CD4-positive, alpha-beta T cell (primary cell): ENCODE measurements around the gene HEATR9. TPM values are rescaled to one million over a fixed set of nuclear protein-coding genes. Genes with fewer than 3 reads are reported as not detected.

Source experiments
- ATAC-seq: fragments of 200-7000 bp; cut with Tn5 transposase; one replicate; pipeline ENCODE4 v1.10.0; 2022; ENCODE audit warnings: mild to moderate bottlenecking; ENCODE audit not compliant: poor library complexity
- CTCF ChIA-PET: fragments of 350-600 bp; sonication (Branson Sonifier 250); formaldehyde crosslinking; loops from one replicate; lab custom pipeline; 2021; ENCODE audit warnings: antibody characterized with exemption, inconsistent platforms; lab: Charles Lee
- POLR2A ChIA-PET: fragments of 350-600 bp; sonication (Branson Sonifier 250); formaldehyde crosslinking; loops from one replicate; lab custom pipeline; 2021; ENCODE audit warnings: antibody characterized with exemption, inconsistent platforms; lab: Charles Lee
- DNase-seq, 14 experiments: peaks; one replicate each; pipeline ENCODE4 v3.0.0-alpha.2; 2013 to 2020; ENCODE audit warnings: mixed read lengths in 2 of 14
- H3K27ac ChIP-seq, 2 donors: one replicate each; pipeline versions ENCODE4 v1.5.1 to v1.7.0; 2013; ENCODE audit warnings: low read length in 2 of 2, low read depth in 1 of 2, mild to moderate bottlenecking in 1 of 2
- H3K27me3 ChIP-seq, 2 experiments: 1 replicate in 1 of 2; 2 replicates in 1 of 2; pipeline versions ENCODE4 v1.6.1 to v1.7.0; 2013; ENCODE audit warnings: low read length in 2 of 2, control low read depth in 1 of 2, mild to moderate bottlenecking in 1 of 2, moderate library complexity in 1 of 2; ENCODE audit not compliant: insufficient read depth in 2 of 2, control insufficient read depth in 1 of 2
- H3K36me3 ChIP-seq: one replicate; pipeline ENCODE4 v1.6.1; 2013; ENCODE audit warnings: low read length, control low read depth; ENCODE audit not compliant: insufficient read depth
- H3K4me1 ChIP-seq: one replicate; pipeline ENCODE4 v1.6.1; 2013; ENCODE audit warnings: low read length, control low read depth; ENCODE audit not compliant: insufficient read depth
- H3K4me3 ChIP-seq: one replicate; pipeline ENCODE4 v1.5.1; 2013; ENCODE audit warnings: mild to moderate bottlenecking, low read length, moderate library complexity
- H3K9me3 ChIP-seq, 2 experiments: 1 replicate in 1 of 2; 2 replicates in 1 of 2; pipeline versions ENCODE4 v1.6.1 to v1.7.0; 2013; ENCODE audit warnings: low read length in 2 of 2, mild to moderate bottlenecking in 2 of 2, control low read depth in 1 of 2, moderate library complexity in 1 of 2; ENCODE audit not compliant: control insufficient read depth in 1 of 2, insufficient read depth in 1 of 2
- H3K27ac Mint-ChIP-seq: one replicate; pipeline ENCODE4 v1.8.0; 2020; ENCODE audit warnings: mixed read lengths
- H3K27me3 Mint-ChIP-seq: one replicate; pipeline ENCODE4 v1.8.0; 2021; ENCODE audit warnings: mixed read lengths
- H3K36me3 Mint-ChIP-seq: one replicate; pipeline ENCODE4 v1.8.0; 2021; ENCODE audit warnings: low read depth, mixed read lengths
- H3K4me1 Mint-ChIP-seq: one replicate; pipeline ENCODE4 v1.8.0; 2021; ENCODE audit warnings: low read depth, mixed read lengths
- H3K4me3 Mint-ChIP-seq: one replicate; pipeline ENCODE4 v1.8.0; 2020; ENCODE audit warnings: mild to moderate bottlenecking, mixed read lengths
- H3K9me3 Mint-ChIP-seq: one replicate; pipeline ENCODE4 v1.8.0; 2020; ENCODE audit warnings: mixed read lengths
- intact Hi-C, 2 experiments: fragments of 100-400 bp; cut with DNase I in 1 of 2; cut with micrococcal nuclease in 1 of 2; formaldehyde crosslinking; loops; one replicate each; pipeline versions ENCODE4 v1.15.1 to v1.9.0; 2023 to 2025; cut with DNase I, micrococcal nuclease
- total RNA-seq, 174 experiments: library from RNA in 2 of 174; stranded (reverse) in 2 of 174; gene quantifications; one replicate each; pipeline ENCODE4 v1.2.3 and lab custom pipeline; 2021 to 2026
- TF ChIP-seq, protein P1 (sequence below): fragments of 200-600 bp; IDR thresholded peaks from one replicate; pipeline ENCODE4 v1.8.0; 2022; ENCODE audit warnings: antibody characterized with exemption, mild to moderate bottlenecking

The HEATR9 gene
- total RNA-seq, 2 experiments from 2014 or later, result 0.47 to 0.61 TPM

DNA sequence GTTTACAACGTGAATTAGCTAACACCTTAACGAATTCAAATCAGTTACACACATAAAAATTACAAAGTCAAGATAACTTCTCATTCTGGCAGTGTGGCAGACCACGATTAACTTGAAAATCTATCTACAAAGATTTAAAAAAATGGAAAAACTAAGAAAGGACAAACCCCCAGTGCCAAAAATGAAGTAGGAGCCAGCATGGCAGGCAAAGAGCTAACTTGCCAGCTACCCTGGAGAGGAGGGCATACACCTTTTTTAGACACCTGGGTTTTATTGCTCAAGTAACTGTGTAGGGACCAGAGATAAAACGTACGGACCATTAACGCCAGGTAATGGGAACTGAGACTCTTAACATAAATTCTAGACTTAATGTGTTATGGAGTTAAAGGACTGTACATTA lies 56.9 kb downstream of the HEATR9 start:
- Mint-ChIP-seq H3K9me3 (no peaks in the 10 kb centered on the region), H3K4me1 (peaks cover 77% of the 10 kb centered on the region), H3K36me3 (peaks cover 43% of the 10 kb centered on the region), H3K27me3 (no peaks in the 10 kb centered on the region), H3K4me3 (peak overlapping the region; percentile 72), H3K27ac (peak overlapping the region; percentile 91)
- ChIA-PET POLR2A (interaction anchor here (4.8 kb wide), 1 partner anchor 47 kb away, joined by 142 read pairs; no protein-coding TSS in a partner anchor), CTCF (interaction anchor here (7.6 kb wide), 1 partner anchor 46 kb away, joined by 156 read pairs; no protein-coding TSS in a partner anchor)
- Histone ChIP-seq H3K36me3 (peaks cover 8% of the 10 kb centered on the region), H3K4me3 (no peak overlapping the region), H3K27me3 (no peaks in the 10 kb centered on the region), H3K27ac (no peak overlapping the region), H3K4me1 (peaks cover 47% of the 10 kb centered on the region), H3K9me3 (no peaks in the 10 kb centered on the region)
- ATAC-seq, result no peak
- intact Hi-C loops, result loop anchor here in 1 of 2 experiments (5.0 to 10.0 kb wide), 2 partner anchors 673 to 829 kb away; partner anchors contain the start of genes LIG3 and ZNHIT3
- TF ChIP-seq, protein P1, sequence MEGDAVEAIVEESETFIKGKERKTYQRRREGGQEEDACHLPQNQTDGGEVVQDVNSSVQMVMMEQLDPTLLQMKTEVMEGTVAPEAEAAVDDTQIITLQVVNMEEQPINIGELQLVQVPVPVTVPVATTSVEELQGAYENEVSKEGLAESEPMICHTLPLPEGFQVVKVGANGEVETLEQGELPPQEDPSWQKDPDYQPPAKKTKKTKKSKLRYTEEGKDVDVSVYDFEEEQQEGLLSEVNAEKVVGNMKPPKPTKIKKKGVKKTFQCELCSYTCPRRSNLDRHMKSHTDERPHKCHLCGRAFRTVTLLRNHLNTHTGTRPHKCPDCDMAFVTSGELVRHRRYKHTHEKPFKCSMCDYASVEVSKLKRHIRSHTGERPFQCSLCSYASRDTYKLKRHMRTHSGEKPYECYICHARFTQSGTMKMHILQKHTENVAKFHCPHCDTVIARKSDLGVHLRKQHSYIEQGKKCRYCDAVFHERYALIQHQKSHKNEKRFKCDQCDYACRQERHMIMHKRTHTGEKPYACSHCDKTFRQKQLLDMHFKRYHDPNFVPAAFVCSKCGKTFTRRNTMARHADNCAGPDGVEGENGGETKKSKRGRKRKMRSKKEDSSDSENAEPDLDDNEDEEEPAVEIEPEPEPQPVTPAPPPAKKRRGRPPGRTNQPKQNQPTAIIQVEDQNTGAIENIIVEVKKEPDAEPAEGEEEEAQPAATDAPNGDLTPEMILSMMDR, result no peak
- no peak for DNase-seq

DNA sequence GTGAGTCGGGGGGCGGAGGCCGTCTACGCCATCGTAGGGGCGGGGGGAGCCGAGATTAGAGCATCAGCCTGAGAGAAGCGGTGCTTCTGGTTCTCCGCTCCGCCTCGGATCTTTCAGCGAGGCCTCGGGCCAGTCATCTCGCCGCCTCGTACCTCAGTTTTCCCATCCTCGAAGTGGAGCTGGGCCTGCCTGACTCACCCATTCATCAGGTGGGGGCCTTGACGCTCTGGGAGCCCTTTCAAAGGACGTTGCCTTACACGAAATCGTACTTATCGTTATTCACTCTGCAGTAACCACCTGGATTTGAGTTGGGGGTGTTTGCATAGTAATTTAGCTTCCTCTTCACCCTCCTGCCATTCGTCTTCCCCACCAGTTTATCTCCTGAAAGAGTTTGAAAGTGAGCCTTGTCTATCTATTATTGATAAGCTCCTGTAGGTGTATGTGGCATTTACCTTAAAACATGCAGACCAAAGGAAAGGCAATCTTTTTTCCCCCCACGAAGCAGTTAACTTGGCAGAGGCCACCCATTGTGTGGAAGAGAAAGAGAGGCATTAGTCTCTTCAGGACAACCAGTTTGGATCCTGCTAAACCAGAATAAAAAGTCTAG lies 58.7 kb downstream of the HEATR9 start:
- no peaks in the 10 kb centered on the region for H3K27me3 Mint-ChIP-seq
- ChIA-PET POLR2A (interaction anchor here (1.0 to 4.8 kb wide), 21 partner anchors 9 to 736 kb away, joined by 3 to 142 read pairs (median 7); partner anchors contain the start of genes MMP28, NLE1, PEX12 and RASL10B), CTCF (interaction anchor here (1.1 to 7.6 kb wide), 5 partner anchors 13 to 673 kb away, joined by 3 to 156 read pairs (median 4); partner anchors contain the start of gene MMP28)
- no peaks in the 10 kb centered on the region for H3K9me3 Mint-ChIP-seq
- H3K4me1 Mint-ChIP-seq, result peaks cover 64% of the 10 kb centered on the region
- peak overlapping the region; percentile 91 for H3K4me3 Mint-ChIP-seq
- peak overlapping the region; percentile 81 to 91 for H3K27ac ChIP-seq
- peaks cover 39% of the 10 kb centered on the region for H3K4me1 ChIP-seq
- DNase-seq (peak in 1 of 14 experiments; percentile 13), ATAC-seq (peak; percentile 7)
- intact Hi-C loops, result loop anchor here (1.0 to 10.0 kb wide), 8 partner anchors 46 to 828 kb away; partner anchors contain the start of genes AP2B1 (in 1 of the 2), LIG3 (in 1 of the 2) and ZNHIT3 (in 1 of the 2)
- H3K36me3 ChIP-seq, result no peaks in the 10 kb centered on the region
- TF ChIP-seq, protein P1, result no peak
- no peaks in the 10 kb centered on the region for H3K27me3 ChIP-seq
- no peaks in the 10 kb centered on the region for H3K9me3 ChIP-seq
- H3K4me3 ChIP-seq, result peak overlapping the region; percentile 94
- peak overlapping the region; percentile 91 for H3K27ac Mint-ChIP-seq
- H3K36me3 Mint-ChIP-seq, result peaks cover 25% of the 10 kb centered on the region

DNA sequence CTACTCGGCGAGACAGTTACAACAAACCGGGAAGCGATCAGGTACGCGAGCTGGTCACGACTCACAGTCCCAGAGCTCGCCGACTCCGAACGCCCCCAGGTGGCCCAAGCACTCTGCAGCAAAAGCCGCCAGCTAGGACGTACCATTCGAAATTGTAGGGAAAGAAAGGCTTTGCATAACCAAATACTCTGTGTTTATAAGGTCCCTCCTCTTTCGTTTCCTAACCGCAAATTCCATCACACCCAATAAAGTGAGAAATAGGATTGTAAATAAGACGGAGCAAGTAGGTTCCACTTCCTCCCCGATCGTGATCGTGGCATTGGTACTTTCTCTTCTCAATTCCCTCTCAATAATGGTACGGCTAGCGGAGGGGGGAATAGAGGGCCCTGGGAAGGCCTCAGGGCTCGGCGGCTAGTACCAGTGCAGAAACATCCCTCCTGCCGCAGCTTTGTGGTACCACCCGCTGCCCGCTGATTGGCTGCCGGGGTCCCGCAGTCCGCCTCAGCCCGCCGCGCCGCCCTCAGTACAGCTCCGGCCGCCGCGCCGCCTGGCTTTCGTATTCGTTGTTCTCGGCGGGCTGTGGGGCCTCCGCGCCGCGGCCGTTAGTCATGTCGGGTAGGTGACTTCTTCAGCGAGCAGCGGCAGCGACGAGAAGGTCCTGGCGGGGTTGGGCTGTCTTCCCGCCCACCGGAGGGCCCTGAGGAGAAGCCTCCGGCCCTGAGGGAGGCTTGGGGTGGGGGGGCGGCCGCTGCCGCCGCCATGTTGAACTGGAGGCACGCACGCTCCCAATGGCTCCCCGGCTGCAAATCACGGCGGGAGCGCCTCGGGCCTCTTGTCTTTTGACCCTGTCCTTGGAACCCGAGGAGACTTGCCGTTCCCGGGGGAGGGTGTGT lies 59.5 kb downstream of the HEATR9 start, which contains the start of gene TAF15:
Gene TAF15, plus strand, starts transcription at position 523 of the 893 bp plus-strand sequence. Its CDS starts 86 bp downstream, at position 609.
- Mint-ChIP-seq H3K9me3 (no peaks in the 10 kb centered on the region), H3K27ac (peak within 1 kb of the TSS; percentile 91), H3K4me3 (peak within 1 kb of the TSS; percentile 91), H3K36me3 (peaks cover 23% of the 10 kb centered on the region), H3K4me1 (peaks cover 63% of the 10 kb centered on the region), H3K27me3 (no peaks in the 10 kb centered on the region)
- Histone ChIP-seq H3K4me1 (peaks cover 39% of the 10 kb centered on the region), H3K4me3 (peak within 1 kb of the TSS; percentile 94), H3K27me3 (no peaks in the 10 kb centered on the region), H3K36me3 (no peaks in the 10 kb centered on the region), H3K27ac (peak within 1 kb of the TSS; percentile 81 to 91), H3K9me3 (no peaks in the 10 kb centered on the region)
- TF ChIP-seq, protein P1, result peak; percentile 89
- intact Hi-C loops, result loop anchor here (1.0 to 10.0 kb wide), 6 partner anchors 45 to 647 kb away; partner anchors contain the start of gene AP2B1 (in 1 of the 2)
- peak; percentile 87 to 98 (median 93) for DNase-seq
- POLR2A ChIA-PET, result interaction anchor here (0.6 to 4.8 kb wide), 39 partner anchors 9 to 828 kb away, joined by 3 to 142 read pairs (median 4); partner anchors contain the start of genes GGNBP2, MMP28, NLE1 and PEX12
- peak; percentile 89 for ATAC-seq
- CTCF ChIA-PET, result interaction anchor here (0.6 to 7.6 kb wide), 13 partner anchors 8 to 674 kb away, joined by 3 to 156 read pairs (median 5); partner anchors contain the start of gene MMP28
